Measurements from ENCODE around the gene IL2RG. TPM values are rescaled to one million over a fixed set of nuclear protein-coding genes. Genes with fewer than 3 reads are reported as not detected.
A peak's percentile ranks its signal among the peaks of the same experiment; 100 is the strongest.

The IL2RG gene
- total RNA-seq, 6 experiments from 2014 or later: 0.64 to 4.0 (median 1.7) TPM

DNA sequence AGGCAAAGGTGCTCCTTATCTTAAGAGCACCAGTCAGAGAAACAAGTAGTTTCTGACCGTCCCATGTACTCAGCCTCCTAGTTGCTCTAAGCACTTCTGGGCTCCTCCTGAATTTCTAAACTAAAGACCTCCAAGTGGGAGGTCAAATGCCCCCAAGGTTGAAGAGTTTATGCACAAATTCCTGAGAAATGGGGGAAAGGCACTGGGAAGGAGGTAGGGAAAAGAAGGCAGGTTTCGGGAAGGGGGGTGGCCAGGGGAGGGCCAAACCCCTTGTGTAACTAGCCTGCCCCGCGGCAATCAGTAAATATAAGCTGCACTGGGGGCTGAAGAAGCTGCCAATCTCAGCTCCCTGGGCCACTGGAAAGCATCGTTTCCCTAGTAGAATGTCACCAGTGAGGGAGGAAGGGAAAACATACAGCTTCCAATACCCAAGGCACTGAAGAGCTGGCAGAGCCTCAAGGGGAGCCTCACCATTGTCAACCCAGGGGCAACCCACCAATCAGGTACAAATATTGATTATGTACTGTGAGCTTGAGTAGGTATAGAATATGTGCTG lies 12.3 kb downstream of the IL2RG start:
- WGBS (ENCODE audit: insufficient coverage, low coverage, low lambda C conversion rate, missing lambda C conversion rate): 43% methylated on average over 4 of the region's 5 CpGs
- ATAC-seq (no peak), DNase-seq (no peak)
- intact Hi-C loops (cut with DNase I): no loop called here
- Histone ChIP-seq H3K27me3 (no peaks in the 10 kb centered on the region), H3K9me3 (no peaks in the 10 kb centered on the region), H3K4me3 (no peak overlapping the region), H3K27ac (no peak overlapping the region), H3K4me1 (no peaks in the 10 kb centered on the region), H3K36me3 (no peaks in the 10 kb centered on the region)
- no peak for TF ChIP-seq POLR2A (IDR thresholded peaks at IDR 0.05)
- TF ChIP-seq, protein P1, sequence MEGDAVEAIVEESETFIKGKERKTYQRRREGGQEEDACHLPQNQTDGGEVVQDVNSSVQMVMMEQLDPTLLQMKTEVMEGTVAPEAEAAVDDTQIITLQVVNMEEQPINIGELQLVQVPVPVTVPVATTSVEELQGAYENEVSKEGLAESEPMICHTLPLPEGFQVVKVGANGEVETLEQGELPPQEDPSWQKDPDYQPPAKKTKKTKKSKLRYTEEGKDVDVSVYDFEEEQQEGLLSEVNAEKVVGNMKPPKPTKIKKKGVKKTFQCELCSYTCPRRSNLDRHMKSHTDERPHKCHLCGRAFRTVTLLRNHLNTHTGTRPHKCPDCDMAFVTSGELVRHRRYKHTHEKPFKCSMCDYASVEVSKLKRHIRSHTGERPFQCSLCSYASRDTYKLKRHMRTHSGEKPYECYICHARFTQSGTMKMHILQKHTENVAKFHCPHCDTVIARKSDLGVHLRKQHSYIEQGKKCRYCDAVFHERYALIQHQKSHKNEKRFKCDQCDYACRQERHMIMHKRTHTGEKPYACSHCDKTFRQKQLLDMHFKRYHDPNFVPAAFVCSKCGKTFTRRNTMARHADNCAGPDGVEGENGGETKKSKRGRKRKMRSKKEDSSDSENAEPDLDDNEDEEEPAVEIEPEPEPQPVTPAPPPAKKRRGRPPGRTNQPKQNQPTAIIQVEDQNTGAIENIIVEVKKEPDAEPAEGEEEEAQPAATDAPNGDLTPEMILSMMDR (IDR thresholded peaks at IDR 0.05): no peak

DNA sequence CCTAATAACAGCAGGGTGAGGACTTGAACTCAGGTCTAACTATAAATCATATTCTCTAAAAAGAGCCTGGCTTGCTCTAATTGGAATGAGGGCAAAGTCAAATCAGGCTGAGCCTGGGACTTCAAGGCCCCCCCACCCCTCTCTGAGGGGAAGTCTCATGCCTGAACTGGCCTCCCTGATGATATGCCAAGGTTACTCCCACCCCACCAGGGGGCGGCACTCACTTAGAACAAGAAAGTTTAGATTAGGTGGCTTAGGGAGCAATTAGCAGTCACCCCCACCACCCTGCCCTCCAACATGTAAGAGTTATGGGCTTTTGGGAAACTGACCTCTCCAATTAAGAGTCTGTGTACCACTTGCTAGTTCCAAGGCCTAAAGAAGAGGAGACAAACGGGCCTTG lies 13.1 kb downstream of the IL2RG start:
- TF ChIP-seq, protein P1 (IDR thresholded peaks at IDR 0.05): peak; percentile 37 to 50 (median 42)
- no peak for TF ChIP-seq POLR2A (IDR thresholded peaks at IDR 0.05)
- DNase-seq: peak in 1 of 3 donors; percentile 45
- 20% methylated on average over 2 of the region's 2 CpGs for WGBS (ENCODE audit: insufficient coverage, low coverage, low lambda C conversion rate, missing lambda C conversion rate)
- Histone ChIP-seq H3K27me3 (no peaks in the 10 kb centered on the region), H3K4me3 (no peak overlapping the region), H3K27ac (no peak overlapping the region), H3K4me1 (no peaks in the 10 kb centered on the region), H3K36me3 (no peaks in the 10 kb centered on the region), H3K9me3 (no peaks in the 10 kb centered on the region)
- intact Hi-C loops (cut with DNase I): no loop called here
- peak in 3 of 4 donors; percentile 7 to 31 (median 26) for ATAC-seq

DNA sequence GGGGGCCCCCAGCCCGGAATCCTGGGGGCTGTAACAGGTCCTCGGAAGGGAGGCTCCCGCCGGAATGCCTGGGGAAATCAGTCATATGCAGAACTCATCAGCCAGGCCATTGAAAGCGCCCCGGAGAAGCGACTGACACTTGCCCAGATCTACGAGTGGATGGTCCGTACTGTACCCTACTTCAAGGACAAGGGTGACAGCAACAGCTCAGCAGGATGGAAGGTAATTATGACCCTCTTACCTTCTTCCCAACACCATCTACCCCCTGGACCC lies 14.7 kb downstream of the IL2RG start:
- no peaks in the 10 kb centered on the region for H3K36me3 ChIP-seq
- H3K4me3 ChIP-seq: peak overlapping the region; percentile 39 to 59 (median 54)
- peak in 1 of 4 donors; percentile 2 for ATAC-seq
- no peak for DNase-seq
- TF ChIP-seq POLR2A (IDR thresholded peaks at IDR 0.05): no peak
- TF ChIP-seq, protein P1 (IDR thresholded peaks at IDR 0.05): no peak
- H3K27ac ChIP-seq: no peak overlapping the region
- no peaks in the 10 kb centered on the region for H3K9me3 ChIP-seq
- intact Hi-C loops (cut with DNase I): no loop called here
- H3K4me1 ChIP-seq: no peaks in the 10 kb centered on the region
- no peaks in the 10 kb centered on the region for H3K27me3 ChIP-seq
- 26% methylated on average over 5 of the region's 9 CpGs for WGBS (ENCODE audit: insufficient coverage, low coverage, low lambda C conversion rate, missing lambda C conversion rate)

DNA sequence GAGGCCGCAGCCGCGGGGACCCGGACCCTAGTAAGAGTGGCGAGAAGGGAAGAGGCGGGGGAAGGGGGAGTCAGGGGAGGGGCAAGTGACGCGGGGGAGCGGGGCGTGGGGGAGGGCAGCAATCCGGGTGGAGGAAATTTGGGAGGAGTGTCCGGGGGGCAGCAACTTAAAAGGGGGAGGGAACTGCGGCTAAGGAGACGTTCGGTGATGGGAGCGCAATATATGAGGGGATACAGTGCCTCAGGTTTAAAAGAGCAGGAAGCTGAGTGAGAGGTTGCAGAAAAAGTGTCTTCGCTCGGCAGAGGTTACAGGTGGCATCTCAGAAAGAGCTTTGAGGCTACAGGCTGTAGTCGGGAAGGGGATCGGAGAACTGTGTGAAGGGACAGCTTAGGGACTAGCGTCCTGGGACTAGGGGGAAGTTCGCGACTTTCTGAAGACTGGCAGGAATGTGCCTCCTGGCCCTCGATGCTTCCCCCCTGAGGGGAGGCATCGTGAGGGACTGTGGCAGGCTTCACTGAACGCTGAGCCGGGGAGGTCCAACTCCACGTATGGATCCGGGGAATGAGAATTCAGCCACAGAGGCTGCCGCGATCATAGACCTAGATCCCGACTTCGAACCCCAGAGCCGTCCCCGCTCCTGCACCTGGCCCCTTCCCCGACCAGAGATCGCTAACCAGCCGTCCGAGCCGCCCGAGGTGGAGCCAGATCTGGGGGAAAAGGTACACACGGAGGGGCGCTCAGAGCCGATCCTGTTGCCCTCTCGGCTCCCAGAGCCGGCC lies 15.2 kb downstream of the IL2RG start:
- no peaks in the 10 kb centered on the region for H3K36me3 ChIP-seq
- H3K27me3 ChIP-seq: no peaks in the 10 kb centered on the region
- peak overlapping the region in 1 of 3 donors; percentile 34 for H3K27ac ChIP-seq
- H3K9me3 ChIP-seq: no peaks in the 10 kb centered on the region
- DNase-seq (peak in 1 of 3 donors; percentile 32), ATAC-seq (peak; percentile 73 to 83 (median 78))
- intact Hi-C loops (cut with DNase I): no loop called here
- H3K4me3 ChIP-seq: peak overlapping the region; percentile 39 to 59 (median 54)
- TF ChIP-seq, protein P1 (IDR thresholded peaks at IDR 0.05): no peak
- no peak for TF ChIP-seq POLR2A (IDR thresholded peaks at IDR 0.05)
- H3K4me1 ChIP-seq: no peaks in the 10 kb centered on the region
- 17% methylated on average over 24 of the region's 46 CpGs for WGBS (ENCODE audit: insufficient coverage, low coverage, low lambda C conversion rate, missing lambda C conversion rate)
